ENCODE data around the gene GPR42.
A peak's percentile ranks its signal among the peaks of the same experiment; 100 is the strongest.
"Not testable (repeated sequence)": the region's sequence is repeated elsewhere in the genome, so short reads cannot be mapped to it uniquely, and the experiment has no call there.

GPR42 gene

DNA sequence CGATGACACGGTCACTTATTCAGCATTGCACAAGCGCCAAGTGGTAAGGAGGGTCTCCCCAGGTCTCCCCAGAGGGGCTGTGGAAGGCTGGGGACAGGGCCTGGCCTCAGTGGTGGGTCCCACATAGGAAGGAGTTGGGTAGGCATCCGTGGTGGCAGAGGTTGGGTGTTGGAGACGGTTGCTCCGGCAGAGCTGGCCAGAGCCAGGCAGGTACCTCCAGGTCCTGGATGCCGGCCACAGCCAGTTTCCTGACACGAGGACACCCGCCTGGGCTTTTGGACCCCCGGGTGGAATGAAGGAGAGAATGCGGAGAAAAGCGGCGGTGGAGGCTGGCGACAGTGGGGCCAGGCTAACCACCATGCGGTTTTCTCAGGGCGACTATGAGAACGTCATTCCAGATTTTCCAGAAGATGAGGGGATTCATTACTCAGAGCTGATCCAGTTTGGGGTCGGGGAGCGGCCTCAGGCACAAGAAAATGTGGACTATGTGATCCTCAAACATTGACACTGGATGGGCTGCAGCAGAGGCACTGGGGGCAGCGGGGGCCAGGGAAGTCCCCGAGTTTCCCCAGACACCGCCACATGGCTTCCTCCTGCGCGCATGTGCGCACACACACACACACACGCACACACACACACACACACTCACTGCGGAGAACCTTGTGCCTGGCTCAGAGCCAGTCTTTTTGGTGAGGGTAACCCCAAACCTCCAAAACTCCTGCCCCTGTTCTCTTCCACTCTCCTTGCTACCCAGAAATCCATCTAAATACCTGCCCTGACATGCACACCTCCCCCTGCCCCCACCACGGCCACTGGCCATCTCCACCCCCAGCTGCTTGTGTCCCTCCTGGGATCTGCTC is 24.4 kb upstream of the GPR42 start:
- DNase-seq (ENCODE audit: low read depth in 2 of 2) = peak; percentile 33 to 57

DNA sequence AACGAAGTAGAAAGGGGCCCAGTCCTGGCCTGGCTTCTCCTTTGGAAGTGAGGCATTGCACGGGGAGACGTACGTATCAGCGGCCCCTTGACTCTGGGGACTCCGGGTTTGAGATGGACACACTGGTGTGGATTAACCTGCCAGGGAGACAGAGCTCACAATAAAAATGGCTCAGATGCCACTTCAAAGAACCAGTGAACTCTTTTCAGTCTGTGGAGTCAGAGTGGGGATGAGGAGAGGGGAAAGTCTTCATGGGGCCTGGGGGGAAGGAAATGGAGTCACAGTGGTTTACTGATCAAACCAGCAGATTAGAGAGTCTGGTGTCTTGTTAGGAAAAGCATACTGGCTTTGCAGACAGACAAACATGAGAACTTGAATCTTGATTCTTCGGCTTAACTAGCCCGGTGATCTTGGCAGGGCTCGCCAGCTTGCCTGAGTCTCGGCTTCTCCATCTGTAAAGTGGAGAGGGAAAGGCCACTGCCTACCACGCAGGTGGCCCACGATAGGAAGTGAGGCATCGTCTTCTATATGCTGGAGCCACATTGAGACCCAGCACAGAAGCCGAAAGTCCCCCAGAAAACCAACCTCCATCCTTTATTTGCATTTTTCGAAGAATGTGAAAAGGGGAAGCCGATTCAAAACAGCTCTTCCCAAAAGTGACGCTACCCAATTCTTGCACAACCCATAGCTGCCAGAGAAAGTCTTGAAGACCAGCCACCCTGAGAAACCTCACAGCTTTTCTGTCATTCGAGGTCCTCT is 23.5 kb upstream of the GPR42 start, which contains the start of gene FFAR1:
TSS of gene FFAR1 (plus strand) at position 732 of the 759 bp plus-strand sequence. CDS start 3,650 bp downstream, outside the sequence.
- no peak for DNase-seq (ENCODE audit: low read depth in 2 of 2)

DNA sequence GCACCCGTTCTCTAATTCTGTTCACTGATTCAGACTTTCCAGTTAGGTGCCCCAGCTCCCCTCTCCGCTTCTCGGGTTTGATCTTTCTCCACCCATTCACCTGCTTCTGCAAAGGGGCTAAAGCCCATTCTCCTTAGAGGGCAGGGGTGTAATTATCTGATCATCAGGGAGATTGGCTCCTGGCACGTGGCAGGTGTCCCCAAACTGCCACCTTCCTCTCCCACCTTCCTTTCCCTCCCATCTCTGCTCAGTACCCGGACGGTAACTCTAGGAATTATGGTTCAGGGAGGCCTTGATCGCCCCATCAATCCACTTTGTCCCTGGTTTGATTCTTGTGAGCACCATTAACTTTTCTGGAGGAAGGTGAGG is 23.0 kb upstream of the GPR42 start:
- no peak for DNase-seq (ENCODE audit: low read depth in 2 of 2)

DNA sequence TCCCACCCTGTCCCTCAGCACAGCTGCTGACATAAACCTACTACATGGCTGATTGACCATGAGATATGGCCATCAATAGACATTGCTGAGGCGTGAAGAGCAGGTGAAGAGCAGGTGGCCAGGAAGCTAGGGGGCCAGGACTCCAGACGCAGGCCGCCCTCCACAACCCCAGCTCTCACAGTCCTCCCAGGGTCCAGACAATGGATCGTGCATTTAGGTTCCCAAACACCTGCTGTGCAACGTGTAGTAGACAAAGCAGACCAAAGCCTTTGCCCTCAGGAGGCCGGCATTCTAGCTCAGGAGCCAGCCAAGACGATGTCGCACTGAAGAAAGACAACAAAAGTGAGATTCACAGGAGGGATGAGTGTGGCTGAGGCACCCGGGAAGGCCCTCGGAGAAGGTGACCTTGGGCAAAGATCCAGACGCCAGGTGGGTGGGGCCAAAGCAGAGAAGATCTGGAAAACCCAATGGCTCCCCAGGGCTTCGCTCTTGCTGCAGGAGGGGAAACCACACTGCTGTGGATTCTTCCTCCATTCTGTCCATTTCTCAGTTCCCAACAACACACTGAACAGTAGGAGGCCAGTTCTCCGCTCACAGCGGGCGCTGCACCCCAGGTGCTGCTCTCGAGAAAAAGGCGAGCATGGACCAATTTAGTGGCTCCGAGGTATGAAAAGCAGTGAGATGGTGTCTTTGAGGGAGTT is 21.8 kb upstream of the GPR42 start:
- no peak for DNase-seq (ENCODE audit: low read depth in 2 of 2)

DNA sequence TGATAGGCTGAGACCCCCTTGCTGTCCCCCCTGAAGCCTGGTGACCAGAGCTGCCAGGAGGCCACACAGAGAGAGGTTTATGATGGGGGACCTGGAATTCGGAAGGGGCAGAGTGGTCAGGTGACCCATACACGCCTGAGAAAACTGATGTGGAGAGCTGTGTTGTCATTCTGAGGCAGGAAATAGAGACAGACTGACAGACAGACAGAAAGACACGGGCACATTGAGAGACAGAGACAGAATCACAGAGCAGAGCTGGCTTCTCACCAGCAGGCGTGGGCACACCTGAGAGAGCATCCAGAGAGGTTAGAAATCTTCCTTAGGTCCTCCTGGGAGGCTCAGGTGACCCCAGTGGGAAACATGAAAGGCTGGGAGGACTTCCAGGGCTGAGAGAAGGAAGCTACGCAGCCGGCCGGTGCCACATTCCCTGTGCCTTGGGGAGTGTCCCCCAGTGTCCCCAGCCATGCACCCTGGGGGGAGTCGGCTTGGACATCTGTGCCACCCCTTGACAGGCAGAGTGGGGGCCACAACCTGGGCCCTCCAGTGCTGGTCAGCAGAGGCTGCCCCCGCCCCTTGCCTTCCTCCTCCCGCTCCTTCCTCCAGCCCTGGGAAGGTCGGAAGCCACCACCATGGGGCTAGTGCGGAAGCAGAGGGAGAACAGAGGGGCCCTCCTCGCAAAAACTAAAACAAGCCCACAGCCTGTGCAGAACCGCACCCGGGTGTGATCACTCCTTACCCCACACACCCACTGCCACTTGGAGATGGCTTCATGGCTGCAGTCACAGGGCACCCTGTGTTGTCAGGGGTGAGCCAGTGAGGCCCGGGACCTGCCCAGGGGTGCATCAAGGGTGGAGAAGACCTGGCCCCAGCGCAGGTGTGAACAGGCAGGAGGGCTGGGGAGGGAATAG is 21.0 kb upstream of the GPR42 start:
- DNase-seq (ENCODE audit: low read depth in 2 of 2) = no peak

DNA sequence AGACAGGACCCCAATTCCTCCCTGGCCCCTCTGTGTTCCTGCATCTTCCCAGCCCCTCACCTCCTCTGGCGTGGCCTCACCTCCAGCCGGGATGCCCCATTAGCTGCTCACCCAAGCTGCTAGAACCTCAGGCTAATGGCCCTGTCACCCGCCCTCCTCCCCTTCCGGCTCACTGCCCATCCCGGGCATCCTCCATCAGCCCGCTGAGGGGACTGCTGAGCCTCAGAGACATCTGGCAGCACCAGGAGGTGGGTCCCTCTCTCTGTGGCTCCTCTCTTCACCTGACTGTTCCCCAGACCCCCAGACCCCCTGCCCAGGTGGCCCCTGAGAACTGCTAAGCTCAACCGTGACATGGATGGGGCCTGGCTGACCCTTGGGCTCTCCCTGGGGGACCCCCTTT is 20.3 kb upstream of the GPR42 start:
- no peak for DNase-seq (ENCODE audit: low read depth in 2 of 2)

DNA sequence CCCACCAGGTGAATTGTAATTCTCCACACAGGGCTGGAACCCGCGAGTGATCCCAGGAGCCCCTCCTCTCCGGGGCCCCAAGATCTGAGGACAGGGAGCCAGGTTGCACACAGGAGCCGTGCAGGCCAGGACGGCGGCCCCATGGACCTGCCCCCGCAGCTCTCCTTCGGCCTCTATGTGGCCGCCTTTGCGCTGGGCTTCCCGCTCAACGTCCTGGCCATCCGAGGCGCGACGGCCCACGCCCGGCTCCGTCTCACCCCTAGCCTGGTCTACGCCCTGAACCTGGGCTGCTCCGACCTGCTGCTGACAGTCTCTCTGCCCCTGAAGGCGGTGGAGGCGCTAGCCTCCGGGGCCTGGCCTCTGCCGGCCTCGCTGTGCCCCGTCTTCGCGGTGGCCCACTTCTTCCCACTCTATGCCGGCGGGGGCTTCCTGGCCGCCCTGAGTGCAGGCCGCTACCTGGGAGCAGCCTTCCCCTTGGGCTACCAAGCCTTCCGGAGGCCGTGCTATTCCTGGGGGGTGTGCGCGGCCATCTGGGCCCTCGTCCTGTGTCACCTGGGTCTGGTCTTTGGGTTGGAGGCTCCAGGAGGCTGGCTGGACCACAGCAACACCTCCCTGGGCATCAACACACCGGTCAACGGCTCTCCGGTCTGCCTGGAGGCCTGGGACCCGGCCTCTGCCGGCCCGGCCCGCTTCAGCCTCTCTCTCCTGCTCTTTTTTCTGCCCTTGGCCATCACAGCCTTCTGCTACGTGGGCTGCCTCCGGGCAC is 19.3 kb upstream of the GPR42 start:
- no peak for DNase-seq (ENCODE audit: low read depth in 2 of 2)

DNA sequence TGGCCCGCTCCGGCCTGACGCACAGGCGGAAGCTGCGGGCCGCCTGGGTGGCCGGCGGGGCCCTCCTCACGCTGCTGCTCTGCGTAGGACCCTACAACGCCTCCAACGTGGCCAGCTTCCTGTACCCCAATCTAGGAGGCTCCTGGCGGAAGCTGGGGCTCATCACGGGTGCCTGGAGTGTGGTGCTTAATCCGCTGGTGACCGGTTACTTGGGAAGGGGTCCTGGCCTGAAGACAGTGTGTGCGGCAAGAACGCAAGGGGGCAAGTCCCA is 18.8 kb upstream of the GPR42 start:
- no peak for DNase-seq (ENCODE audit: low read depth in 2 of 2)

DNA sequence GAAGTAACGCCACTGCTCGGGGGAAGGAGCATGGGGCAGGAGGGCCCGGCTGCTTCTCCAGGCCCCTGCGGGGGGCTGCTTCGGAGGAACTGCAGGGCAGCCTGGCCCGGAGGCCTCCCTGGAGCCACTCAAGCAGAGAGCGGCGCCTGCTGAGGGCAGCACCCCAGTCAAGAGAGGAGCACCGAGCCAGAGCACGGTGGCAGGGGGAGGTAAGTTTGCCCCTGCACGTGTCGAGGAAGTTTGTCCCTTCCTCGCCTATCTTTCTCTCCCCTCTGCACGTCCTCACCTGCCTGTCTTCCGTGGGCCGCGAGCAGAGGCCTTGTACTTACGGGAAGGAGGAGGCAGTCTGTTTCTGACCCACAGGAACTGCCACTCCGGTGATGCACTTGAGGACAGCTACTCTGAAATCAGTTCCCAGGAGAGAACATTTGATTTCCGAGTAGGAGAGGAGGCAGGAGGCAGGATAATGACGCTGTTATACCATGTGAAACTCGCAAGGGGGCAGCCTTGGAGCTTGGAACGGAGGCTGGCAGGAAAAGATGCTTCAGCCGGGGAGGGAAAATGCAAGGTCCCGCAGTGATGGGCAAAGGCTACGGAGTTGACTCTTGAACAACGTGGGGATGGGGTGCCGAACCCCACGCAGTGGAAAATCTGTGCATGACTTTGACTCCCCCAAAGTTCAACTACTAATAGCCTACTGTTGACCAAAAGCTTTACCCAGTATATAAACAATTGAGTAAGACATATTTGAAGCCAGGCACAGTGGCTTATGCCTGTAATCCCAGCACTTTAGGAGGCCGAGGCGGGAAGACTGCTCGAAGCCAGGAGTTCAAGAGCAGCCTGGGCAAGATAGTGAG is 18.2 kb upstream of the GPR42 start:
- peak; percentile 32 to 47 for DNase-seq (ENCODE audit: low read depth in 2 of 2)

DNA sequence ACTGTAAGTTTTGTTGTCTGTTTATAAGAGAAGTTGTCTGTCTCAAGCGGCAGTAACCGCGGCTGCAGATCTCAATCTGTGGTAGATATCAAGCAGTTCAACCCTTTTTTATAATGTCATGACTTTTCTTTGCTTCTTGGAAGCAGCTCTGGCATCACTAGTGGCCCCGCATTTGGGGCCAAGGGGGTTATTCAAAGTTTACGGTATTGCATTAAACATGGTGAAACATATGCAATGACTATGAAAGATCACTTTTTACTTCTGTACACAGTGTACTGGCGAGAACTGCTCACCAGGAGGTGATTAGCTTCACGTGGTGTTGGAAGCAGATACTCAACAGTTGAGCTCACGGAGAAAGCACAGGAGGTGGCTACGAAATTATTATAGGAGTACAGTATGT is 17.2 kb upstream of the GPR42 start:
- DNase-seq (ENCODE audit: low read depth in 2 of 2) = no peak

DNA sequence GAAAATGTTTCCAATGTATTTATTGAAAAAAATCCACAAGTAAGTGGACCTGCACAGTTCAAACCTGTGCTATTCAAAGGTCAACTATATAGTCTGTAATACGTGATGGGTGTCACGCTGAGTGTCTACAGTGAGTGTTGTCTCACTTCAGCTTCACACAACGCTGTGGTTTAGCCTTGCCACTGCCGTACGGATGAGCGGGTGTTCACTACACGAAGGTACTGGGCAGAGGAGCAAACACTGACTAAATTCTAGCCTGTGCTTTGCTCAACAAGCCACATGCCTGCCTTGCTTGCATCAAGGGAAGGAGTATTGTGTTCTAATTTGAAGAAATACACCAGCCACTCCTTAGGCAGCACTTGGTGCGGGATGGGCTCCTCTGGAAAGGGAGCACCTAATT is 16.0 kb upstream of the GPR42 start:
- no peak for DNase-seq (ENCODE audit: low read depth in 2 of 2)

DNA sequence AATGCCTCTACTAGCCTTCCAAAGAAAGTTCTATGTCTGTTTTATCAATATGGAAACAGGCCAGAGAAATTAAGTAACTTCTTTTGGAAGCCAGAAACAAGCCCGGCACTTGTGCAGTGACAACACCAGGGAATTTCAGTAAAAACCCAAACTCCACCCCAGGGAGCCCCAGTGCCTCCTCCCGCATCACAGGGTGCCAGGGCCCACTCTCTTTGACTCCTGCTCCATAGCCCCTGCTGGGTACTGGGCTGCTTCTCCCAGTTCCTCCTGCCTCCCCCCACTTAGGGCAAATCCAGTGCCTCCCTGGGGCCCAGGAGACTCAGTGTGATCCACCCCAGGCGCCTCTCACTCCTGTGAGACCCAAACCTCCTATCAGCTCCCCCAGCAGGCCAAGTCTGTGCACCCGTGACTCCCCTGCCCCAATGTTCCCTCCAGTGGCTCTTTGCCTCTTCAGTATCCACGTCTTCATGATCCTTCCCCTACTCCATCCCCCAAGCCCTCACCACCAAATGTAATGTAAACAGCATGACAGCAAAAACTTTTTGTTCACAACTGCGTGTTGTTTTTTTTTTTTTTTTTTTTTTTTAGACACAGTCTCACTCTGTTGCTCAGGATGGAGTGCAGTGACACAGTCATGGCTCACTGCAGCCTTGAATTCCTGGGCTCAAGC is 14.9 kb upstream of the GPR42 start:
- no peak for DNase-seq (ENCODE audit: low read depth in 2 of 2)

DNA sequence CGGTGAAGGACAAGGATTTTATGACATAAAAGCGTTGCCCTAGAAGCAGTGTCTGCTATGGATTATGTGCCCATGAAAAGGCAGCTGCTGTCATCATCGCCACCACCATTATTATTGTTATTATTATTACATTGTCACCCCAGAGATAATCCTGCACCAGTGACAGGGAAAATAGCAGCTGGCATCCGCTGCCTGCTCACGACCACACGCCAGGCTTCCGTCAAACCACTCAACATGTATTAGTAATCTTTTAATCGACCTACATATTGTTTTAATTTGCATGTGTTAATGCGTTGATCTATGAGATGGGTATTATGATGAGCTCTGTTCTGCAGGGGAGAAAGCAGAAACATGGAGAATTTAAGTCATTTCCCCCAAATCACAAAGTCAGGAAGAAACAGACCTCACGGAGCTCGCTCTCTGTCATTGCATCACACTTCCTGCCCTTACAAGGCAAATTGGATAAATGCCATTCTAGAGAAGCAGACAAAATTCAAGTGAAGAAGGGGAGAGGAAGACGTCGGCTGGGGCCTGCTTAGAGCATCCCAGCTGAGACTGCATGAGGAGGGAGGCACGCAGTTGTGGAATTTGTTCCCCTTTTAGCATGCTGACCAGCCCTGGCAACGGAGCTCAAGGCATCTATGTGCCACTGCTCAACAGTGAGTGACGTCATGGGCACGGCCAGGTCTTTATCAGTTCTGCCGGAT is 12.8 kb upstream of the GPR42 start, which contains the start of gene FFAR3:
TSS of gene FFAR3 (plus strand) at position 594 of the 707 bp plus-strand sequence. CDS start 431 bp downstream, outside the sequence.
- DNase-seq (ENCODE audit: low read depth in 2 of 2) = no peak

DNA sequence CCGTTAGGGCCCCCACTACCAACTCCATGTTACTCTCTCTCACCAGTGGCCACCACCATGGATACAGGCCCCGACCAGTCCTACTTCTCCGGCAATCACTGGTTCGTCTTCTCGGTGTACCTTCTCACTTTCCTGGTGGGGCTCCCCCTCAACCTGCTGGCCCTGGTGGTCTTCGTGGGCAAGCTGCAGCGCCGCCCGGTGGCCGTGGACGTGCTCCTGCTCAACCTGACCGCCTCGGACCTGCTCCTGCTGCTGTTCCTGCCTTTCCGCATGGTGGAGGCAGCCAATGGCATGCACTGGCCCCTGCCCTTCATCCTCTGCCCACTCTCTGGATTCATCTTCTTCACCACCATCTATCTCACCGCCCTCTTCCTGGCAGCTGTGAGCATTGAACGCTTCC is 12.0 kb upstream of the GPR42 start:
- DNase-seq (ENCODE audit: low read depth in 2 of 2) = not testable (repeated sequence)

DNA sequence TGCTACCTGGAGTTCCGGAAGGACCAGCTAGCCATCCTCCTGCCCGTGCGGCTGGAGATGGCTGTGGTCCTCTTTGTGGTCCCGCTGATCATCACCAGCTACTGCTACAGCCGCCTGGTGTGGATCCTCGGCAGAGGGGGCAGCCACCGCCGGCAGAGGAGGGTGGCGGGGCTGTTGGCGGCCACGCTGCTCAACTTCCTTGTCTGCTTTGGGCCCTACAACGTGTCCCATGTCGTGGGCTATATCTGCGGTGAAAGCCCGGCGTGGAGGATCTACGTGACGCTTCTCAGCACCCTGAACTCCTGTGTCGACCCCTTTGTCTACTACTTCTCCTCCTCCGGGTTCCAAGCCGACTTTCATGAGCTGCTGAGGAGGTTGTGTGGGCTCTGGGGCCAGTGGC is 11.5 kb upstream of the GPR42 start:
- not testable (repeated sequence) for DNase-seq (ENCODE audit: low read depth in 2 of 2)

DNA sequence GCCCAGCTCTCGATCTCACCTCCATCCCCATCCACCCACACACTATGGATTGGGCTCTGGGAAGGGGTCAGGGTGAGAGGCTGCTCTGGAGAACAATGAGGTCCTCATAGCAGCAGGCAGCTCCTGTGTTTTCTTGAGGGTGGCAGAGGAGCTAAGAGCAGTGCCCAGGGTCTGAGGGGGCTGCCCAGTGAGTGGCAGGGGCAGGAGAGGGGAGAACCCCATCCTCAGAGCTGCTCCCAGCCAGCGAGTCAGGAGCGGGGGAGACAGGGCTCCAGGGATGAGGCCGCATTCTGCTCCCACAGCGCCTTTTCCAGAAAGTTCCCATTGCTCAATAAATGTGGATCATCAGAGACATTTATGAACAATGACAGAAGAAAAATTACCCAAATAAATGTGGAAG is 10.8 kb upstream of the GPR42 start:
- DNase-seq (ENCODE audit: low read depth in 2 of 2) = not testable (repeated sequence)

DNA sequence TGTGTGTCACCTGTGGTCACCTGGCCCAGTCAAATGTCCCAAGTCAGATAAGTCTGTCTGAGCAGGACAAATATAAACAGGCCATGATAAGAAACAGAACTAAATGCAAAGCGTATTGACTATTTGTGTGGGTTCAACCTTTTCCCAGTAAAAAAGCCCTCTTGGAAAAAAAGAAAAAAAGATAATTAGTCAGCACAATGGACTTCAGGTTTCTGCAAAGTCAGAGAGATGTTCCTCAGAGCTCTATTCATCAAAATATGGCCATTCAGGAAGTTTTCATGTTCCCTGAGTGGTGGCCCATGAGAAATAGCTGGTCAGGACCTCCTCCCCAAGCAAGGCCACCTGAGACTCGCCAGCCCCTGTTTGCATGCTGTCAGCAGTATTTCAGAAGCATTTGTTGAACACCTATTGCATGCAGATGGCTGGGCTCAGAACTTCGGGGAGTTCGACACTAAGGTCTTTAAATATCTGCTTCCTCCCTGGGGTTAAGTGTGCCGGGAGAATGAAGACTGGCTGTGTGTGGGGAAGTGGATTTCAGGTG is 9.9 kb upstream of the GPR42 start:
- DNase-seq (ENCODE audit: low read depth in 2 of 2) = no peak

DNA sequence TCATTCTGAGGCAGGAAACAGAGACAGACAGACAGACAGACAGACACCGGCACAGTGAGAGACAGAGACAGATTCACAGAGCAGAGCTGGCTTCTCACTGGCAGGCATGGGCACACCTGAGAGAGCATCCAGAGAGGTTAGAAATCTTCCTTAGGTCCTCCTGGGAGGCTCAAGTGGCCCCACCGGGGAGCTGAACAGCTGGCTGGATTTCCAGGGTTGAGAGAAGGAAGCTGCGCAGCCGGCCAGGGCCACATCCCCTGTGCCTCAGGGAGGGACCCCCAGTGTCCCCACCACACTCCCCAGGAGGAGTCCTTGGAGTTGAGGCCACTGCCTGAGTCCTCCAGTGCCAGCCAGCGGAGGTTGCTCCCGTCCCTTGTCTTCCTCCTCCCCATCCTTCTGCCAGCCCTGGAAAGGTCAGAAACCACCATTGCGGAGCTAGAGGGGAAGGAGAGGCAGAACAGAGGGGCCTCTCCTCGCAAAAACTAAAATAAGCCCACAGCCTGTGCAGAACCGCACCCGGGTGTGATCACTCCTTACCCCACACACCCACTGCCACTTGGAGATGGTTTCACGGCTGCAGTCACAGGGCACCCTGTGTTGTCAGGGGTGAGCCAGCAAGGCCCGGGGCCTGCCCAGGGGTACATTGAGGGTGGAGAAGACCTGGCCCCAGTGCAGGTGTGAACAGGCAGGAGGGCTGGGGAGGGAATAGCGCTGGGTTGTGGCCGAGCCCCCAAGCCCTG is 8.4 kb upstream of the GPR42 start:
- DNase-seq (ENCODE audit: low read depth in 2 of 2) = no peak
